ENCODE data around the gene ADGRA3.
"Not testable (repeated sequence)": the region's sequence is repeated elsewhere in the genome, so short reads cannot be mapped to it uniquely, and the experiment has no call there.

Gene ADGRA3

DNA sequence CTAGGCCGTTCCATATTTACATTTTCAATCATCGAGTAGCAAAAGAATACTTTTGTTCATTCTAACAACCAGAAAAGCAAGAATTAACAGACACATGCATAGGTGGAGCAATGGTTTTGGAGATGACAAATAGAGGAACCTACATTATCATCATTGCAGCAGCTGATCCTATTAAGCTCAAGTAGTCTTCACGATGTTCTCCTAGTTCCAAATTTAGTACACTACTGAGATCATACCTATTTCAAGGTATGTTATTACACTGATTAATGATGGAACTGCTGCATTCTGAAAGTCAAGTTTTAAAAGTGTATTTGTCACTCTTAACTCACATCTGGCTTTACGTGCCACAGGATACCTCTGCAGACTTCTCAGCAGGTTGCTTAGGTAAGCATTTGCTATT lies 87.4 kb downstream of the ADGRA3 start:
- DNase-seq, result no peak

- no peak for DNase-seq
Measured at GRCh38 chr4:22427675-22428074, 88.2 kb downstream of the ADGRA3 start.

DNA sequence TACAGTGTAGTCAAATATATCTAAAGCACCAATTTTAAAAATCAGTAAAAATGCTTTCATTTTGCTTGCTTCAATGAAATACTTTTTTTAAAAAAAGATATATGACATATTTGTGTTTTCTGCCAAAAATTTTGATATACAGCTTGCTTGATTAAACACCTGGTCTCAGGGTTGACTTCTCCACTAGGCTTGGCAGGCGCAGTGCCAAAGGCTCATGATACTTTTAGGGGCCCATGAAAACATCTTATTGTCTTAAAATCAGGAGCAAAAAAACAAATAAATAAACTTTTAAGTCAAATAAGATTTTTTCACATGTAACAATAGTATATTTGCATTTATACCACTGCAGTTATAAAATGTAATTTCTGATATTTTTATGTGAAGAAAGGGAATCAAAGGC lies 95.6 kb downstream of the ADGRA3 start:
- no peak for DNase-seq

- no peak for DNase-seq
Measured at GRCh38 chr4:22417408-22417807, 98.5 kb downstream of the ADGRA3 start.

DNA sequence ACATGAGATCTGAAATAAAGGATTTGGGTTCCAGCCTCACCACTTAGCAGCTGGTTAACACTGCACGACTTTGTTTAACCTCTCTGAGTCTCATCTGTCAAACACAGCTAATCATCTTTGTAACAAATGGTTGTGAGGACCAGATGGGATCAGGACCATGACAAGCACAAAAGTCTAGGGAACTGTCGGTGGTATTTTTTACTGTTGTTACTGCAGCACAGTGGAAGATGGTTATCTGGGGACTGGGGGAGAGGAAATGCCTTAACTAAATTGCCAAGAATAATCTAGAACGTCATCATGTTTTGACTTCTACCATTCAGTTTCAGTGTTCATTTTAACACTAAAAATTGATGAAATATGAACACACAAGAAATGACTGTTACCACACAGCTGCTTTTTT lies 99.5 kb downstream of the ADGRA3 start:
- DNase-seq, result no peak

GRCh38 chr4:22414833-22415232 lies 101.0 kb downstream of the ADGRA3 start:
- DNase-seq, result no peak

GRCh38 chr4:22413471-22413870 lies 102.4 kb downstream of the ADGRA3 start:
- DNase-seq, result no peak

- DNase-seq, result no peak
Measured at GRCh38 chr4:22412013-22412412, 103.9 kb downstream of the ADGRA3 start.

DNA sequence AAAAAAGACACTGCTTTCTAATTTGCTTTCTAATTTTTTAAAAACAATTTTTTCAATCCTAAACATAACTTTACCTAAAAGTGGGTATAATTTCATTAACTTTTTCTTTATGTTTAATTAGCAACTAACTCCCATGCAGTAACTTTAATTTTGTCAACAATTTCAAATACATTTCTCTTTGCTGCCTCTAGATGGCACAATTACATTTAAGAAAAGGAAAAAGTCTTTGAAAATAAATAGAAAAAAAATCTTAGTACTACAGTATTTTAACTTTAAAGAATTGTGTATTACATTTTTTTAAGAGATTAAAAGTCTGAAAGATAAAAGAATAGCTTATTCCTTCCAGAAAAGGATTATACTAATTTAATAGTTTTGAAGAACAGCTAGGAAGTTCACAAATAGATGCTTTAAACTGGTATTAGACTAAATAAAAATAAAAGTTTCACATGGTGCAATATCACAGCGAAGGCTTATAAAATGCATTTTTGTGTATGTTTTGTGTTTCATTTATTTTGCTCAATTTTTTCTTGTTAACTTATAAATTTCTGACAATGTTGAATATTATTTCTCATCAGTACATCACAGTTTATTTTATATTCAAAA lies 105.1 kb downstream of the ADGRA3 start:
- DNase-seq, result no peak

DNA sequence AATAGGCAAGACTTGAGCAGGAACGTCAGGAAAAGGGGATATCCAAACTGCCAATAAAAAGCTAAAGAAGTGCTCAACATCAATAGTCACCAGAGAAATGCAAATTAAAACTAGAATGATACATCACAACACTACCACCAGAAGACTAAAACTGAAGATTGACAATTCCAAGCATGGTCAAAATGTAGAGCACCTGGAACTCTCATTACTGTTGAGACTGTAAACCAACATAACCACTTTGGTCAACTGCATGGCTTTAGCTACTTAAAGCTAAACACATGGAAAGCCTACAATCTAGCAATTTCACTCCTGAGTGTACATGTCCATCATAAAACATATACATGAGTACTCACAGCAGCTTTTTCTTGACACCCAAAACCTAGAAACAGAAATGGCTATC lies 107.4 kb downstream of the ADGRA3 start:
- DNase-seq, result no peak

- DNase-seq, result no peak
Measured at GRCh38 chr4:22407361-22407760, 108.5 kb downstream of the ADGRA3 start.

DNA sequence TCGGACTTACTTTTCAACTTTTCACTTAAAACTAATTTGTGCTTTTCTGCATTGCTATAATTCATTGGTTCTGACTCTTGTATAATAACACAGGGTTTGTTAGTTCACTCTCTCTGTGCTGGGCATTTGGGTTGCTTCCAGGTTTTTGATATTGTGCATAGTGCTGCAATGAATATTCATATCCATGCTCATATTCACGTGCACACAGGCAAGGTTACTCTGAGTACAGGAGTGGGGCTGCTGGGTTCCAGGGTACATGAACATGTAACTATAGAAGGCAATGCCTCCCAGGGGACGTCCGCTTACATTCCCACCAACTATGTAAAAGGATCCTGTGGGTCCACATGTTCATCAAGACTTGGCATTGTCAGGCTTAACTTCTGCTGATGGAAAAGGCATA lies 117.2 kb downstream of the ADGRA3 start:
- DNase-seq, result no peak

- no peak for DNase-seq
Measured at GRCh38 chr4:22391551-22391950, 124.3 kb downstream of the ADGRA3 start.

GRCh38 chr4:22389240-22389870 lies 126.5 kb downstream of the ADGRA3 start:
- peak; percentile 44 for DNase-seq

- no peak for DNase-seq
Measured at GRCh38 chr4:22385611-22386011, 130.3 kb downstream of the ADGRA3 start.

GRCh38 chr4:22384154-22384553 lies 131.7 kb downstream of the ADGRA3 start:
- DNase-seq, result no peak

DNA sequence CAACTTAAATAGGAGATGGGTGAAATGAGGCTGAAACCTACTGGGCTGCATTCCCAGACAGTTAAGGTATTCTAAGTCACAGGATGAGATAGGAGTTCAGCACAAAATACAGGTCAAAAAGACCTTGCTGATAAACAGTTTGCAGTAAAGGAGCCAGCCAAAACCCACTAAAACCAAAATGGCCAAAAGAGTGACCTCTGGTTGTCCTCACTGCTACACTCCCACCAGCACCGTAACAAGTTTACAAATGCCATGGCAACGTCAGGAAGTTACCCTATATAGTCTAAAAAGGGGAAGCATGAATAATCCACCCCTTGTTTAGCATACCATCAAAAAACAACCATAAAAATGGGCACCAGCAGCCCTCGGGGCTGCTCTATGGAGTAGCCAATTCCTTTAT lies 133.7 kb downstream of the ADGRA3 start:
- DNase-seq, result not testable (repeated sequence)

DNA sequence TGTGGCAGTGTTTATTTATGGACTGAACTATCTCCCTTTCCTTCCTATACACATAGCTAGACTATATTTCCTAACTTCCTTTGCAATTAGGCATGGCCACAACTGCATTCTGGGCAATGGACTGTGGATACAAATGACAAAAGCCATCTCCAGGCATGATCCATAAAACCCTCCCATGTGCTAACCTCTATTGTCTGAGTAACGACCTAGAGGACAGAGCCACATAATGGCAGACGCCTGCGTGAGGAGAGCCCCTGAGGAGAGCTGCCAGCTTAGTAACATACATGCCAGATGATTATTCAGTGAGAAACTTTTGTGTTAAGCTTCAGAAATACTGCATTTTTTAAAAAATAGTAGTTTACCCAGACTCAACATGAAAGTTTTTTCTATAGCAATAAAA lies 142.9 kb downstream of the ADGRA3 start:
- no peak for DNase-seq

DNA sequence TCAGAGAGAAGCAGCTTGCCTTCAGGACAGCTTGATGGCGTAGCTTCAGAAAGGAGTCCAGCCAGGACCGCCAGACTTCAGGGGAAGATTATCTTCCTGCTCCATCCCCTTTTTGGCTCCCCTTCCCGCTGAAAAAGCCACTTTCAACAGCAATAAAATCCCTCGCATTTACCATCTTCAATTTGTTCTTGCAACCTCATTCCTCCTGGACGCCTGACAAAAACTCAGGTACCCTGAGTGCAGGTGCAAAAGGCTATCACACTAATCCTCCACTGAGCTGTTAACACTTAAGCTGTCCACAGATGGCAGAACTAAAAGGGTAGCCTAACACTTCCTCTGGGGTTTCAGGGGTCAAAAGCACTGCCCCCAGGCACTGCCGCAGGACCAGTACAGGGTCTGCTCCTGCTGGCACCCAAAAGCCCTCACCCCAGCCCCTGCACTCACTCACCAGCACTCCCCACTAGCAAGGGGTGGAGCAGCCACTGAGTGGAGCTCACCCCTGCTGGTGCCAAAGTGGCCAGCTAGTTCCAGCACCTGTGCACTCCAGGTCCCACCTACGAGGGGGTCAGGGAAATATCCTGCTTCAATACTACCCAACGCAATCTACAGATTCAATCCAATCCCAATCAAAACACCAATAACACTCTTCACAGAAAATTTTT lies 145.8 kb downstream of the ADGRA3 start:
- no peak for DNase-seq

DNA sequence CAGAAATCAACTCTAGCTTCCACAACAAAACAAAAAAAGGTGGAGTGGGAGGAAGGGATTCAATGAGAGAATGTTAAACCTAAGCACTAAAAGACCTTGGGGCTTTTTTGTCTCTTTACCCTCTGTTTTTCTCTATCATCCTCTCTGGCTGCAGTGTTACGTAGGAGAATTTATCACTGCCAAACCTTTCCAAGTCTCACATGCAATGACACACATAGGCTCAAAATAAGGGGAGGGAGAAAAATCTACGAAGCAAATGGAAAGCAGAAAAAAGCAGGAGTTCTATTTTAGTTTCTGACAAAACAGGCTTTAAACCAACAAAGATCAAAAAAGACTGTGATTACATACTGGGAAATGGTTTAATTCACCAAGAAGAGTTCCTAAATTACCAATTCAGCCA lies 152.1 kb downstream of the ADGRA3 start:
- DNase-seq, result no peak

GRCh38 chr4:22363036-22363435 lies 152.8 kb downstream of the ADGRA3 start:
- no peak for DNase-seq

- DNase-seq, result no peak
Measured at GRCh38 chr4:22356987-22357596, 158.8 kb downstream of the ADGRA3 start.

GRCh38 chr4:22348410-22348809 lies 167.5 kb downstream of the ADGRA3 start:
- no peak for DNase-seq

GRCh38 chr4:22345678-22346077 lies 170.2 kb downstream of the ADGRA3 start:
- DNase-seq, result no peak
